Astrocyte of the hippocampus (primary cell): ENCODE measurements around the gene DRC7.
"Not testable (repeated sequence)": the region's sequence is repeated elsewhere in the genome, so short reads cannot be mapped to it uniquely, and the experiment has no call there.

Experiments used
- DNase-seq: peaks from one replicate; pipeline ENCODE4 v3.0.0; 2011; ENCODE audit warnings: low read depth, low spot score

DRC7 gene

GRCh38 chr16:57713596-57713995 lies 19.0 kb downstream of the DRC7 start:
- no peak for DNase-seq

- DNase-seq: no peak
Measured at GRCh38 chr16:57714047-57714446, 19.4 kb downstream of the DRC7 start.

- peak; percentile 73 for DNase-seq
Measured at GRCh38 chr16:57720142-57720575, 25.6 kb downstream of the DRC7 start.

- DNase-seq: no peak
Measured at GRCh38 chr16:57721356-57722209, 27.0 kb downstream of the DRC7 start.

- no peak for DNase-seq
Measured at GRCh38 chr16:57722210-57722499, 27.5 kb downstream of the DRC7 start.

- no peak for DNase-seq
Measured at GRCh38 chr16:57722651-57723050, 28.0 kb downstream of the DRC7 start.

GRCh38 chr16:57723170-57723569 lies 28.6 kb downstream of the DRC7 start:
- peak; percentile 13 for DNase-seq

GRCh38 chr16:57724531-57724930 lies 29.9 kb downstream of the DRC7 start:
- DNase-seq: no peak

- no peak for DNase-seq
Measured at GRCh38 chr16:57725151-57725550, 30.5 kb downstream of the DRC7 start.

GRCh38 chr16:57725554-57725953 lies 30.9 kb downstream of the DRC7 start:
- DNase-seq: no peak

- DNase-seq: no peak
Measured at GRCh38 chr16:57725976-57726375, 31.4 kb downstream of the DRC7 start.

GRCh38 chr16:57726433-57726947 lies 31.9 kb downstream of the DRC7 start:
- DNase-seq: no peak

- DNase-seq: no peak
Measured at GRCh38 chr16:57727610-57728009, 33.0 kb downstream of the DRC7 start.

GRCh38 chr16:57728336-57729181 lies 34.0 kb downstream of the DRC7 start:
- no peak for DNase-seq

- no peak for DNase-seq
Measured at GRCh38 chr16:57729182-57729484, 34.5 kb downstream of the DRC7 start.

GRCh38 chr16:57729852-57730251 lies 35.2 kb downstream of the DRC7 start:
- DNase-seq: not testable (repeated sequence)

GRCh38 chr16:57730771-57731730 lies 36.4 kb downstream of the DRC7 start:
- DNase-seq: no peak

GRCh38 chr16:57732037-57732436 lies 37.4 kb downstream of the DRC7 start:
- no peak for DNase-seq

GRCh38 chr16:57732714-57733113 lies 38.1 kb downstream of the DRC7 start:
- no peak for DNase-seq

GRCh38 chr16:57734308-57734924 lies 39.8 kb downstream of the DRC7 start:
- DNase-seq: no peak
